Measurements from ENCODE around the gene SPR. TPM values are rescaled to one million over a fixed set of nuclear protein-coding genes. Genes with fewer than 3 reads are reported as not detected.

SPR gene
- total and polyA plus RNA-seq, 9 of the 15 experiments (the other 6 are each of a cell fraction or from before 2014, with no cell fraction given): 7.7 to 38.3 (median 26.3) TPM

GRCh38 chr2:72921088-72921851, 34.1 kb downstream of the SPR start:
- Histone ChIP-seq H3K27ac (ENCODE audit: extremely low read depth, low read depth, low read length) (no peak overlapping the region), H3K4me3 (no peak overlapping the region), H2AFZ (ENCODE audit: low read depth, low read length) (no peak overlapping the region), H3K79me2 (ENCODE audit: control insufficient read depth, insufficient read depth, low read length) (no peaks in the 10 kb centered on the region), H3K9me3 (replicated peaks; ENCODE audit: control insufficient read depth, insufficient read depth, low read depth, low read length) (no peaks in the 10 kb centered on the region), H4K20me1 (replicated peaks; ENCODE audit: control insufficient read depth, insufficient read depth, low read length) (peaks cover 35% of the 10 kb centered on the region; the same call in 1 of the 2 replicates), H3K9ac (ENCODE audit: insufficient read depth in 1 of 2, low read depth in 2 of 2, low read length in 2 of 2) (no peak overlapping the region), H3K4me2 (ENCODE audit: insufficient read depth, low read length) (no peak overlapping the region), H3K27me3 (ENCODE audit: control insufficient read depth in 2 of 2, insufficient read depth in 2 of 2, low read length in 2 of 2) (peaks cover 81 to 86% of the 10 kb centered on the region in 2 experiments), H3K9me1 (ENCODE audit: control insufficient read depth, insufficient read depth, low read length) (no peaks in the 10 kb centered on the region), H3K4me1 (replicated peaks in 1 of 2; ENCODE audit: control insufficient read depth in 2 of 2, insufficient read depth in 2 of 2, low read length in 2 of 2) (peaks cover 0 to 52% of the 10 kb centered on the region in 2 experiments; a peak in 3 of 5 replicates), H3K36me3 (ENCODE audit: control insufficient read depth, insufficient read depth, low read length) (no peaks in the 10 kb centered on the region)
- no peak for ATAC-seq
- no TSS peak for BruUV-seq (replicated peaks)
- ChIA-PET POLR2A (interaction anchor here (0.6 to 1.2 kb wide), 3 partner anchors 28 to 411 kb away, joined by 3 to 4 read pairs (median 3); no protein-coding TSS in a partner anchor), CTCF (ENCODE audit: low intra/inter-chr PET ratio) (no interaction called here)
- in situ Hi-C loops (cut with MboI): no loop called here
- WGBS (ENCODE audit: insufficient coverage, low coverage, missing lambda C conversion rate): 9% methylated on average over 13 of the region's 15 CpGs
- intact Hi-C loops (cut with micrococcal nuclease): no loop called here
- no peak for DNase-seq (ENCODE audit: extremely low read depth in 1 of 4, low spot score in 3 of 4)
- no peak for FAIRE-seq
- TF ChIP-seq TAF15 (IDR thresholded peaks at IDR 0.05; ENCODE audit: low read depth, low read length): no peak
- TF ChIP-seq TRIM24 (IDR thresholded peaks at IDR 0.05): no peak
- TF ChIP-seq, protein P1, sequence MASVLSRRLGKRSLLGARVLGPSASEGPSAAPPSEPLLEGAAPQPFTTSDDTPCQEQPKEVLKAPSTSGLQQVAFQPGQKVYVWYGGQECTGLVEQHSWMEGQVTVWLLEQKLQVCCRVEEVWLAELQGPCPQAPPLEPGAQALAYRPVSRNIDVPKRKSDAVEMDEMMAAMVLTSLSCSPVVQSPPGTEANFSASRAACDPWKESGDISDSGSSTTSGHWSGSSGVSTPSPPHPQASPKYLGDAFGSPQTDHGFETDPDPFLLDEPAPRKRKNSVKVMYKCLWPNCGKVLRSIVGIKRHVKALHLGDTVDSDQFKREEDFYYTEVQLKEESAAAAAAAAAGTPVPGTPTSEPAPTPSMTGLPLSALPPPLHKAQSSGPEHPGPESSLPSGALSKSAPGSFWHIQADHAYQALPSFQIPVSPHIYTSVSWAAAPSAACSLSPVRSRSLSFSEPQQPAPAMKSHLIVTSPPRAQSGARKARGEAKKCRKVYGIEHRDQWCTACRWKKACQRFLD (CRISPR knock-in tag; IDR thresholded peaks at IDR 0.05): no peak
- TF ChIP-seq CEBPG (CRISPR knock-in tag; IDR thresholded peaks at IDR 0.05): no peak
- TF ChIP-seq CEBPG (tag; conservative IDR thresholded peaks at IDR 0.05 in 1 of 2, IDR thresholded peaks at IDR 0.05 in 1 of 2): no peak
- no peak for TF ChIP-seq XRCC5 (IDR thresholded peaks at IDR 0.05; ENCODE audit: low read depth, low read length)
- TF ChIP-seq RBFOX2 (IDR thresholded peaks at IDR 0.05; ENCODE audit: low read depth, low read length): no peak
- no peak for TF ChIP-seq TBP (optimal IDR thresholded peaks at IDR 0.05; ENCODE audit: low read depth, low read length)
- no peak for TF ChIP-seq ZBTB7A (IDR thresholded peaks at IDR 0.05; ENCODE audit: borderline replicate concordance, control insufficient read depth, low read depth, low read length)
- TF ChIP-seq IRF2 (CRISPR knock-in tag; IDR thresholded peaks at IDR 0.05): no peak
- TF ChIP-seq, protein P2, sequence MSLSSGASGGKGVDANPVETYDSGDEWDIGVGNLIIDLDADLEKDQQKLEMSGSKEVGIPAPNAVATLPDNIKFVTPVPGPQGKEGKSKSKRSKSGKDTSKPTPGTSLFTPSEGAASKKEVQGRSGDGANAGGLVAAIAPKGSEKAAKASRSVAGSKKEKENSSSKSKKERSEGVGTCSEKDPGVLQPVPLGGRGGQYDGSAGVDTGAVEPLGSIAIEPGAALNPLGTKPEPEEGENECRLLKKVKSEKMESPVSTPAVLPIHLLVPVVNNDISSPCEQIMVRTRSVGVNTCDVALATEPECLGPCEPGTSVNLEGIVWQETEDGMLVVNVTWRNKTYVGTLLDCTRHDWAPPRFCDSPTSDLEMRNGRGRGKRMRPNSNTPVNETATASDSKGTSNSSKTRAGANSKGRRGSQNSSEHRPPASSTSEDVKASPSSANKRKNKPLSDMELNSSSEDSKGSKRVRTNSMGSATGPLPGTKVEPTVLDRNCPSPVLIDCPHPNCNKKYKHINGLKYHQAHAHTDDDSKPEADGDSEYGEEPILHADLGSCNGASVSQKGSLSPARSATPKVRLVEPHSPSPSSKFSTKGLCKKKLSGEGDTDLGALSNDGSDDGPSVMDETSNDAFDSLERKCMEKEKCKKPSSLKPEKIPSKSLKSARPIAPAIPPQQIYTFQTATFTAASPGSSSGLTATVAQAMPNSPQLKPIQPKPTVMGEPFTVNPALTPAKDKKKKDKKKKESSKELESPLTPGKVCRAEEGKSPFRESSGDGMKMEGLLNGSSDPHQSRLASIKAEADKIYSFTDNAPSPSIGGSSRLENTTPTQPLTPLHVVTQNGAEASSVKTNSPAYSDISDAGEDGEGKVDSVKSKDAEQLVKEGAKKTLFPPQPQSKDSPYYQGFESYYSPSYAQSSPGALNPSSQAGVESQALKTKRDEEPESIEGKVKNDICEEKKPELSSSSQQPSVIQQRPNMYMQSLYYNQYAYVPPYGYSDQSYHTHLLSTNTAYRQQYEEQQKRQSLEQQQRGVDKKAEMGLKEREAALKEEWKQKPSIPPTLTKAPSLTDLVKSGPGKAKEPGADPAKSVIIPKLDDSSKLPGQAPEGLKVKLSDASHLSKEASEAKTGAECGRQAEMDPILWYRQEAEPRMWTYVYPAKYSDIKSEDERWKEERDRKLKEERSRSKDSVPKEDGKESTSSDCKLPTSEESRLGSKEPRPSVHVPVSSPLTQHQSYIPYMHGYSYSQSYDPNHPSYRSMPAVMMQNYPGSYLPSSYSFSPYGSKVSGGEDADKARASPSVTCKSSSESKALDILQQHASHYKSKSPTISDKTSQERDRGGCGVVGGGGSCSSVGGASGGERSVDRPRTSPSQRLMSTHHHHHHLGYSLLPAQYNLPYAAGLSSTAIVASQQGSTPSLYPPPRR (CRISPR knock-in tag; IDR thresholded peaks at IDR 0.05; ENCODE audit: borderline replicate concordance): no peak
- no peak for TF ChIP-seq ZNF57 (CRISPR knock-in tag; IDR thresholded peaks at IDR 0.05)
- TF ChIP-seq CEBPB (tag; IDR thresholded peaks at IDR 0.05): no peak
- no peak for TF ChIP-seq ZZZ3 (IDR thresholded peaks at IDR 0.05)
- TF ChIP-seq SPI1 (IDR thresholded peaks at IDR 0.05; ENCODE audit: borderline replicate concordance, low read depth, low read length): no peak
- TF ChIP-seq KDM4B (IDR thresholded peaks at IDR 0.05; ENCODE audit: borderline replicate concordance in 2 of 2, low read depth in 1 of 2): no peak
- no peak for TF ChIP-seq CBX5 (IDR thresholded peaks at IDR 0.05; ENCODE audit: borderline replicate concordance, low read depth)

Data from K562 (cell line).